HS-27A (cell line): Measurements from ENCODE around the gene MPP1.

Experiments
- DNase-seq: peaks from one replicate; pipeline ENCODE4 v3.0.0-alpha.2; 2012; ENCODE audit warnings: low read depth, missing footprints

Gene MPP1

GRCh38 chrX:154775419-154776349 is 29.6 kb downstream of the MPP1 start:
- DNase-seq, result no peak

GRCh38 chrX:154774622-154775021 is 30.7 kb downstream of the MPP1 start:
- no peak for DNase-seq

- peak; percentile 82 for DNase-seq
Measured at GRCh38 chrX:154762537-154763296, 42.6 kb downstream of the MPP1 start, which contains the start of gene DKC1. TSS of gene DKC1 (plus strand) at chrX:154762864. CDS start at chrX:154762966, 102 bp downstream.

- no peak for DNase-seq
Measured at GRCh38 chrX:154761977-154762536, 43.2 kb downstream of the MPP1 start.

GRCh38 chrX:154758696-154759095 is 46.6 kb downstream of the MPP1 start:
- DNase-seq, result no peak

GRCh38 chrX:154751669-154752271 is 53.5 kb downstream of the MPP1 start:
- no peak for DNase-seq

GRCh38 chrX:154751203-154751668 is 54.0 kb downstream of the MPP1 start:
- no peak for DNase-seq

GRCh38 chrX:154750301-154751202 is 54.7 kb downstream of the MPP1 start, which contains the start of gene GAB3:
TSS of gene GAB3 (minus strand) at chrX:154751077. CDS start at chrX:154751025, 52 bp downstream.
- DNase-seq, result no peak

GRCh38 chrX:154749856-154750255 is 55.4 kb downstream of the MPP1 start:
- no peak for DNase-seq

GRCh38 chrX:154748712-154749339 is 56.5 kb downstream of the MPP1 start:
- DNase-seq, result no peak

- DNase-seq, result no peak
Measured at GRCh38 chrX:154742613-154743012, 62.7 kb downstream of the MPP1 start.

- DNase-seq, result no peak
Measured at GRCh38 chrX:154739952-154740465, 65.3 kb downstream of the MPP1 start.

GRCh38 chrX:154738011-154738738 is 67.1 kb downstream of the MPP1 start:
- DNase-seq, result no peak

- no peak for DNase-seq
Measured at GRCh38 chrX:154737136-154737535, 68.1 kb downstream of the MPP1 start.

GRCh38 chrX:154735695-154736393 is 69.4 kb downstream of the MPP1 start:
- DNase-seq, result no peak

GRCh38 chrX:154734061-154734781 is 71.1 kb downstream of the MPP1 start:
- no peak for DNase-seq

GRCh38 chrX:154733066-154733425 is 72.2 kb downstream of the MPP1 start:
- no peak for DNase-seq

- no peak for DNase-seq
Measured at GRCh38 chrX:154732421-154733065, 72.7 kb downstream of the MPP1 start.
